Suppressor macrophage treated with lipopolysaccharide for 1 hour (primary cell): ENCODE data around the gene MAG.

ENCODE experiments used
- DNase-seq, 3 donors: peaks; one replicate each; pipeline ENCODE4 v3.0.0-alpha.2; 2020 to 2022

Gene MAG

DNA sequence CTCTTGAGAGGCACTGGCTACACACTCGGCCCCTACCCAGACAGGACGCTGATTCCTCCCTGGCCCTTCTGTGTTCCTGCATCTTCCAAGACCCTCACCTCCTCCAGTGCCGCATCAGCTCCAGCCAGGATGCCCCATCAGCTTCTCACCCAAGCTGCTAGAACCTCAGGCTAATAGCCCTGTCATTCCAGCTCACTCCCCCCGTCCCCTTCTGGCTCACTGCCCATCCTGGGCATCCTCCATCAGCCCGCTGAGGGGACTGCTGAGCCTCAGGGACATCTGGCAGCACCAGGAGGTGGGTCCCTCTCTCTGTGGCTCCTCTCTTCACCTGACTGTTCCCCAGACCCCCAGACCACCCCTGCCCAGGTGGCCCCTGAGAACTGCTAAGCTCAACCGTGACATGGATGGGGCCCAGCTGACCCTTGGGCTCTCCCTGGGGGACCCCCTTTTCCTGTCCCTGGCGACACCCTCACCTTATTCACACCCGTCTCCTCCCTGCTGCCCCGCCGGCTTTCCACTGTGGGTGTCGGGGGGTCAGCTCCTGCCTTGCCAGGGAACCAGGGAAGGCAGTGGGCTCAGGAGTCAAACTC is 71.1 kb downstream of the MAG start:
- DNase-seq: no peak
